H1 (cell line): ENCODE data around the gene CD180. TPM values are rescaled to one million over a fixed set of nuclear protein-coding genes. Genes with fewer than 3 reads are reported as not detected.

Source experiments
- HDAC6 ChIP-seq: IDR thresholded peaks from one replicate; pipeline ENCODE4 v1.7.1; 2012; ENCODE audit warnings: low read depth, mild to moderate bottlenecking, inconsistent platforms, low read length, moderate library complexity
- TCF12 ChIP-seq: IDR thresholded peaks from 2 replicates; pipeline ENCODE4 v1.6.1; 2011; ENCODE audit warnings: low read depth, mild to moderate bottlenecking, low read length
- polyA plus RNA-seq, 7 experiments: library from polyadenylated mRNA; depleted of rRNA in 3 of 7; stranded (reverse) in 5 of 7; unstranded in 2 of 7; fragments of >200 nt in 5 of 7; fragments of 200-250 nt in 2 of 7; gene quantifications; 1 replicate in 5 of 7; 2 replicates in 1 of 7; 4 replicates in 1 of 7; pipeline versions ENCODE4 v1.2.1 to v1.2.3, GENCODE V29; 2011 to 2013; ENCODE audit warnings: missing spikeins in 2 of 7, mixed read lengths in 2 of 7
- total RNA-seq: library from RNA; stranded (reverse); fragmentation: NEBNext Ultra II Directional; extraction: Animal tissue kit (Norgen Biotek cat#: 25700); gene quantifications from 2 replicates; pipeline ENCODE4 v1.2.1, GENCODE V29; 2021

Gene CD180
- total and polyA plus RNA-seq, 2 of the 8 experiments (the other 6 are each of a cell fraction or from before 2014, with no cell fraction given) = not detected

DNA sequence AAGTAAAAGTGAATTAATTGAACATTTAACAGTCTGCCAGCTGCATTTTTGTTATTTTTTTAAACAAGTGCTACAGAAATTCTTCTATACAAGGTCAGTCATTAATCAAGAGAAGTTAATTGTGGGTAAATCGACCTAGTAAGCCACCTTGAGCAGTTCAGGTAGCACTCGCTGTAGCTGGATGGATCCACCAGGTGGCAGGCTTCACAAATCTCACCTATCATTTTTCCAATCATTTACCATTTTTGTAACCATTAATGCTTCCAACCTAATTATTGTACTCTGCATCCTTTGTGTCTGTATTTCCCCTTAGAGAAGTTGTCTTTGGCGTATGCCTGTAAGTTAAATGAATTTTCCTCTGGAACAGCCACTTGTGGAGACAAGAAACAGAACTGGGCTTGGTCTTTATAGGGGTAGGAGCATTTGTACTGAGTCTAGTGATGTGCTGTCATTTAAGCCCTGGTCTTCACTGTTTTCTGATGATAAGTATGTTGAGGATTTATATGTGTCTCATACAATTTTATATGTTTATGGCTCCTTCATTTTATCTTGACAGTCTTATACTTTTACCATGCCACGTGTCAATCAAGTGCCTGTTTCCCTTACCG, 39.5 kb downstream of the CD180 start (continued):
- TF ChIP-seq TCF12 (no peak), HDAC6 (no peak)
